Colon (tissue), 2 donors: ENCODE data around the gene EMID1.
"Not testable (repeated sequence)": the region's sequence is repeated elsewhere in the genome, so short reads cannot be mapped to it uniquely, and the experiment has no call there.

Experiments
- FAIRE-seq: peaks from 2 replicates; lab custom pipeline; 2012; peaks lifted over from hg19 to GRCh38; lab: Jason Lieb, UNC
- donor health status: control.
- donor health status: control.

The EMID1 gene

GRCh38 chr22:29231971-29232959, 26.6 kb downstream of the EMID1 start:
- FAIRE-seq, result no peak

GRCh38 chr22:29233277-29233877, 27.7 kb downstream of the EMID1 start:
- no peak for FAIRE-seq

GRCh38 chr22:29240481-29240880, 34.8 kb downstream of the EMID1 start:
- not testable (repeated sequence) for FAIRE-seq

- no peak for FAIRE-seq
Observed at GRCh38 chr22:29243874-29244446, 38.3 kb downstream of the EMID1 start.

- FAIRE-seq, result no peak
Observed at GRCh38 chr22:29244785-29245625, 39.3 kb downstream of the EMID1 start.

- FAIRE-seq, result no peak
Observed at GRCh38 chr22:29245626-29246385, 40.1 kb downstream of the EMID1 start.

GRCh38 chr22:29247891-29248290, 42.2 kb downstream of the EMID1 start:
- FAIRE-seq, result not testable (repeated sequence)

- no peak for FAIRE-seq
Observed at GRCh38 chr22:29251265-29251664, 45.6 kb downstream of the EMID1 start.

GRCh38 chr22:29251981-29252911, 46.5 kb downstream of the EMID1 start:
- FAIRE-seq, result no peak

GRCh38 chr22:29253561-29254285, 48.0 kb downstream of the EMID1 start:
- no peak for FAIRE-seq

GRCh38 chr22:29254286-29254660, 48.6 kb downstream of the EMID1 start:
- no peak for FAIRE-seq

- FAIRE-seq, result no peak
Observed at GRCh38 chr22:29255064-29255621, 49.4 kb downstream of the EMID1 start.

- no peak for FAIRE-seq
Observed at GRCh38 chr22:29256606-29257325, 51.1 kb downstream of the EMID1 start.

GRCh38 chr22:29257751-29258181, 52.1 kb downstream of the EMID1 start:
- FAIRE-seq, result no peak

GRCh38 chr22:29258407-29259252, 52.9 kb downstream of the EMID1 start:
- FAIRE-seq, result no peak

- no peak for FAIRE-seq
Observed at GRCh38 chr22:29259253-29259899, 53.7 kb downstream of the EMID1 start.

GRCh38 chr22:29260031-29260560, 54.4 kb downstream of the EMID1 start:
- no peak for FAIRE-seq
